Renal pelvis (tissue), 4 donors: ENCODE data around the gene HOXA4. TPM values are rescaled to one million over a fixed set of nuclear protein-coding genes. Genes with fewer than 3 reads are reported as not detected.
A peak's percentile ranks its signal among the peaks of the same experiment; 100 is the strongest.

Source experiments
- DNase-seq: peaks from one replicate; pipeline ENCODE4 v3.0.0-alpha.2; 2013
- polyA plus RNA-seq, 3 donors: library from polyadenylated mRNA; unstranded; fragments of 120-200 nt; gene quantifications; one replicate each; pipeline ENCODE4 v1.2.1, GENCODE V29; 2013; ENCODE audit not compliant: insufficient read length in 3 of 3

HOXA4 gene
- polyA plus RNA-seq, 3 donors = 19.5 to 25.0 (median 21.4) TPM

DNA sequence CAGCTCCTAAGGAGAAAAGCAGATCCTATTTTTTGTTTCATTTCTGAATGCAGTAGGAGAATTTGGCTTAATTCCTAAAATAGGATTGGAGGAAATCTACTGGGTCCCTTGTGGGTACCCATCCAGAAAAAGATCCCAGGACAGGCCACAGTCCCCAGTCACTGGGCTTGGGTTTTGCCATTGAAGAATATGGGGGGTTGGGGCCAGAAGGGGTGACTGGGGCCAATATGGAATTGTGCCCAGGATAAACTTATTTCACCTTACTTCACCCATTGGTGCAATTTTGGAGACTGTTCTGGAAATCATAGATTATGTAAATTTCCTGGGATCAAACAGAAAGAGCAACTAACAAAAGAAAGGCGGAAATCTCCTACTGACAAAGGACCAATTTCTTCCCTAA, 7.9 kb upstream of the HOXA4 start:
- DNase-seq = no peak

DNA sequence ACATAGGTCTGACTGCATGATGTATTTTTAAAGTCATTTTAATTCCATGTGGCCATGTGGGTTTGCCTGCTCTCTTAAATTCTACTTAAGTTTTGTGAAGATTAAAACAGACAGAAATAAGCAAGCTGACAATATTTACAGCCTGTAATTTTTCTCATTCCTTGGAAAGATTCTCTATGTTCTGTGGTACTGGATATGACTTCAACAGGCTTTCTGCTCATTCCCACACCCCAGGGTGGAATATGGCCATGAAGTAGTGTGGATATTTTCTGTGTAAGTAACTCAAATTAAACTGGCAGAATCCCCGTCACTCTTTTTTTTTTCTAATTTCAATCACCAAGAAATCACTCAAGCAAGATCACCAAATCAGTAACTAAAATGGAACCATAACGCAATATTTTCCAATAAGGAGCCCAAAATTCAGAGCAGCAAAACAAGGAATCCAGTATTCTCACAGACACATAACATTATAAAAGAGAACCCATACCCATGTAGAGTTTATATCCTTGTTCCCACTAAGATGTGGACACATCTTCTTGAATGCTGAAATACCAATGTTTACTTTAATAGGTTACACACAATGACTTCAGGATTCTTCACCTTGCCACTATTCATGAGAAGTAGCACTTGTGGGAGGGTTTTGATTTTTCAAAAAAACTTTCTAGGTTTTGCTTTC, 7.2 kb upstream of the HOXA4 start:
- DNase-seq = no peak

DNA sequence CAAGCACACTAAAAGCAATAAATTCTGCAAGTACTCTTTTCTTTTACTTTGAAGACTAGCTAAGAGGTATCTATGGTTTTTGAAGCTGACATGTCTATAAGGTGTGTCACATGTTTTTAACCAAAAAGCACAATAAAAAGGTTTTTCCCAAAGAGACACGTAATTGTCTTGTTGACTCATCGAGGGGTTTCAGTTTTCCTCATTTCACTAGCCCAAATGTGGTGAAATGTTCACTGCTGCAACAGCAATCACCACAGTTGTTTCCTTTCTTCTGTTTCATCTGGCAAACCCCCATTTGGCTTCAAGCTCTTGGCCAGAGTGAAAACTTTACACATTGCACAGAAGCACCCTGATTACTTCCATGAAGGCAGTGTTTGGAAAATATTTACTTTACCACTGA, 3.8 kb upstream of the HOXA4 start:
- DNase-seq = no peak

DNA sequence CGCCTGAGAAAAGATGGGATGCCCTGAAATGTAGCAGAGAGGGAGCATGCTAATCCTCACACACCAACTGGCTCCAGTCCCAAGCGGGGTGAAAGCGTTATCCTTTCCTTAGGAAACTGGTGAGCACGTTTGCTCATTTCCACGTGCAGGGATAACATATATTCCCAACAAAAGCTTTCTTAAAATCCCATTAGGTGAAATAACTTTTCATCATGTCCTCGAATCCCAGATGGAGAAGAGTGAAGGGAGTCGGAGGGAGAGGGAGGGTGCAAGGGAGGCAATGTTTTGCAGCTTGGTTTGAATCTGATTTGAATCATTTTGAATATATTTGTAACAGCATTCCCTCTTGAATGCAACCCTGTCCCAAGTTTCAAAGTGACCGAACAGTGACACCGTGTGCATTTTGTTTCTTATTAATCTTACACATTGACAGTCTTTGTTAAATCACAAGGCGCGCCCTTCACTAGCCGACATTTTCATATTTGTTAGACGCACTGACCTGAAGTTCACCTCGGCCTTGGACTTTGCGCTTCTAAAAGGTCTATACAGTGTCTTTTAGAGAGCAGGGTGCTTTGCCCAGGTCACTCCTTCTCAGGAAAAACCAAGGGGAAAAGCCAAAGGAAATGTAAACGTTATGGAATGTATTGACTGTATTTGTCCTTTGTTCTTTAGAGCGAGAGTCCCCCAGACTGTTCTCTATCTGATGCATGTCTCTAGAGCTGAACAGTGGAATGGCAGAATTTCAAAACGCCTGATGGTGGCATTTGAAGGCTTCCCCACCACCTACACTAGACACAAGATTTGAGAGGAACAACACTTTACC, 3.1 kb upstream of the HOXA4 start:
- no peak for DNase-seq

DNA sequence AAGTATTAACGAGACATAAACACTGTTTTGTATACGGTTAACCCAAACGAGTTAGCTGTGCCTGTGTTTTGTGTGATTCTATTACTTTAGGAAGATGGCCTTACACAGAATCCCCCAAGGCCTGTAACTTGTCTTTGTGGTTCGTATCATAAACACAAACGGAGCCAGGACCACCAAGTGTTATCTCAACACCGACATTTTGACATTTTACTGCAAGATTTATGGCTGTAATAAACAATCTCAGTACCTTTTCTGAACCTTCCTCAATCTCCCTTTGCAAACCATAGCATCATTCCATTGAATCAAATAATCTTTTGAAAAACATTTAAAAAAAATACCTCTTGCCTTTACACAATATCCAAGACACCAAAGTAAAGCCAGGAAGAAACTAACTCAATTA, 2.4 kb upstream of the HOXA4 start:
- DNase-seq = no peak

DNA sequence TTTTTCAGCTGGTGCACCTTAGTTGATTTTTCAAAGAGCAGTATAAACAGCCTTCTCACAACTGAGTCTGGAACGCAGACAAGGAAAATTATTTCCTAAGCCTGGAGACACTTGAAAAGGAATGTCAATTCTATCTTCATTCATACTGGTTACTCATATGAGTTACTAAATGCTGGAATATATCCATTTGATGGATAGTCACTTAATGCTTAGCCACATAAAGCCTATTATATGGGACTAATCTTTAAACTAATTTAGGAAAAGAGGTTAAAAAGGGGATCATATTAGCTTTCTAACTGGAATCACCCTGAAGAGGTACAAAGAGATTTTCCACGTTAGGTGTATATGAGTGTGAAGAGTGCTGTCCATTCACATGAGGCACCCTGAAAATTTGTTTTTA, 1.7 kb upstream of the HOXA4 start:
- no peak for DNase-seq

DNA sequence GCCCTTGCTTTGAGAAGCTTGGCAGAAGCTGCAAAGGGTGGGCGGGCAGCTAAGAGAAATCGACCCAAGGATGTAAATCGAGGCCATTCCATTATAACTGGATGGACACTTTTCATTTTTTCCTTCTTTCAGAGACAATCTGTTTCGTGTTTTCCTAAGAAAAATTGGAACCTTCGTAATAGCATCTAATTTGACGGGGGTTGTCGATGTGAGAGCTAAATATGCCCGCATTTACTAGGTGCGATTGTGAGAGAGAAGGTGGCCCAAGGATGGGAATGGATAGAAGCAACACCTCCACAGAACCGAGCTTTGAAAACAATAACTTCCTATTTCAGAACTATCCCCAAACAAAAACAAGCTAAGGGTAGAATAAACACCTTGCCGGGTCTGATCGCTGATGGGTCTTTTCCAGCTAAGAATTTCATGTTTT, 848 bp upstream of the HOXA4 start:
- no peak for DNase-seq

DNA sequence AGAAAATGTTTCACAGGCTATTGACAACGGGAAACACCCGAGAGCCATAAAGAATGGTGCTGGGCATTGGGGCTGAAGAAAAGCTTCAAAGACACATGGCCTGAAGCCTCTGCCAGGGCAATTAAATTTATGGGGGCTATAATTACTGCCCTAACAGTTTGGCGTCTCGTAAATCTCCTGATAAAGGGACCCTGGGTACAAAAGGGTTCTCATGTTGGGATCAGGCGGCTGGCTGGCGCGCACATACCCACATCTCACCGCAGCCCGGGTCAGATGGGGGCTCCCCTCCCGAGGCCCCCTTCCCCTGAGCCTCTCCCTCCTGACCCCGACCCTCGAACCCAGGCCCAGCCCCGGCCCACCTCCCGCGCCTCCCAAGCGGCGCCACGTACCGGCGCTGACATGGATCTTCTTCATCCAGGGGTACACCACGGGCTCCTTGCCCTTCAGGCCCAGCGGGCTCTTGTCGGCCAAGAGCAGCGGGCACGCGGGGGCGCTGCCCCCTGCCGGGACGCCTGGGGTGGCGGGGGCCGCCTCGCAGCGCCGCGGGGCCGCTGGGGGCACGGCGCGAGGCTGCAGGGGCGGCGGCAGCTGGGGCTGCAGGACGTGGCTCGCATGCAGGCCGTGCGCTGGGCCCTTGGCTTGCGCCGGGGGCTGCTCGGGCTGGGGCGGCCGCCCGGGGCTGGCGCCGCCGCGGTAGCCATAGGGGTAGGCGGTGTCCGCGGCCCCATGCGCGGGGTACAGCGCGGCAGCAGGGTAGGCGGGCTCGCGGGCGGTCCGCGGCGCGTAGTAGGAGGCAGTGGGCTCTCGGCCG, 623 bp downstream of the HOXA4 start:
- peak; percentile 89 for DNase-seq

DNA sequence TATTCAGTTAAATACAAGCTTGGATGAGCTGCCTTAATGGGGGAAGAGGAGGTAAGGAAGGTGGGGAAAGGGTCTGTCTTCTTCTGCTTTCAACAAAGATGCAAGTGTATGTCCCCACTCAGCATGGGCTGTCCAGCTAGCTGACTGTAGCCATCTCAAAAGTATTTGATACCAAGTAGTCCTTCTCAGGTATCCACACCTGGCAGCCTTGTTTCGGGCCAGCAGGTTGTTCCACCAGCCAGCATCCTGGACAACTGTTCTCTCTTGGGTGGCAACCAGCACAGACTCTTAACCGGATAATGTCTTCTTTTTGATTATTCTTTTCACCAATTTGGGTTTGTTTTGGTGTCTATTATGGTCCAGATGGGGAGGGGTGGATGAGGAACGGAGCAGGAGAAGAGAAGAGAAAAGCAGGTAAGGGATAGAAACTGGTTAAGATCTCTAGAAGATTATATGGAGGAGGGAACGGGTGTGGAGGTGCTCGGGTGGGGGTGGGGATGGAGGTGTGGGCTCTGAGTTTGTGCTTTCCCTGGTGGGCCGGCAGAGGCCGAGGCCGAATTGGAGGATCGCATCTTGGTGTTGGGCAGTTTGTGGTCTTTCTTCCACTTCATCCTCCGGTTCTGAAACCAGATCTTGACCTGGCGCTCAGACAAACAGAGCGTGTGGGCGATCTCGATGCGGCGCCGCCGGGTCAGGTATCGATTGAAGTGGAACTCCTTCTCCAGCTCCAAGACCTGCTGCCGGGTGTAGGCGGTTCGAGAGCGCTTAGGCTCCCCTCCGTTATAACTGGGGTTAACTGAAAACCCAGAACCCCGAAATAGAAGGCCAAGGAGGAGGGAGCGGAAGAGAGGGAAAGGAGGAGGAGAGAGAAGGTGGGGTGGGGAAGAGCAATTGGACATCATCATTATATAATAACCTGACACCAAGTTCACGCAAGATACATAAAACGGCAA, 1.5 kb downstream of the HOXA4 start:
- DNase-seq = no peak

DNA sequence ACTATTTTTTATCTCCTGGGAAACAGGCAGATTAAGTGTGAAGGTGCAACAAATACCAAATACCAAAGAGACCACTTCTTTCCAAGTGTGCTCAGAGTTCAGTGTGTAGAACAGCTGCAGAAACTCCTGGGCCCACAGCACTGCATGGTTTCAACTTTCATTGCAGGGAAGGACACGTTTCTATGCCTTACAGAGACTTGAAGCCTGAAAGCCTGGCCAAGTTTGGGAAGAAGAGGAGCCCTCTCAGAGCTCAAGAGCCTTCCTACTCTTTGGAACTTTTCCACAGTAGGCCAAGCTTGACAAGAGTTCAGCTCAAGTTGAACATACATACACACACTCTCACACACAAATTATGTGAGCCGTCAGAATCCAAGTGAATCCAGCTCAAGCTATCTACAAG, 2.5 kb downstream of the HOXA4 start:
- DNase-seq = peak; percentile 85

DNA sequence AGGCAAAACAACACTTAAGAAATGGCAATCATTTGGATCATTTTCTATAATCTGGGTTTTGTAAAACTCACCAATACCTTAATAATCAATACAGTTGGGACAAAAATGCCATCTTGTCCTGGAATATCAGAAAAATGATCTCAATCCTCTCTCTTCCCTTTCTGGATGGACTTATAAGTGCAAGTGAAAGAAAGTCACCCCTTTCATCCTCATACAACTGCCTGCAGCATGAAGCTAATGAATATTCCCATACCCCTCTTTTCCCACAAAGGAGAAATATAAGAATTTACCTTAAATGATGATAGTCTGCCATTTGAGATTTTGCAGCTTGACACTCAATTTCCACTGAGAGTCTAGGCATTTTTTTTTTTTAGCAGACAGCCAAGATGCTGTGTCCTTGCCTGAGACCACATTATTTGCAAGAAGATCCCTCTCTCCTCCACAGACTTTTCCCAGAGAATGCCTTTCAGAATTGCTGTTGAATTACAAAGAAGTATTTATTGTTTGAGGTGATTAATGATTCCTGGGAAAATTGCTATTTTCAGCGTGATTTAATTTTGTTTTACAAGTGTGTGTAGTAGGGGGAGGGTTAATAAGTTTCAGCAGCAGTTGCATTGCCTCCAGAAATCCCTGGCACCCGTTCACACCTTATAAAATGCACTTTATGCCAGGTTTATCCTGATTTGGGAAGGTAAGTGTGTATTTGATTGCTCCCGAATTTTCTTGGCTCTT, 3.8 kb downstream of the HOXA4 start:
- DNase-seq = no peak

DNA sequence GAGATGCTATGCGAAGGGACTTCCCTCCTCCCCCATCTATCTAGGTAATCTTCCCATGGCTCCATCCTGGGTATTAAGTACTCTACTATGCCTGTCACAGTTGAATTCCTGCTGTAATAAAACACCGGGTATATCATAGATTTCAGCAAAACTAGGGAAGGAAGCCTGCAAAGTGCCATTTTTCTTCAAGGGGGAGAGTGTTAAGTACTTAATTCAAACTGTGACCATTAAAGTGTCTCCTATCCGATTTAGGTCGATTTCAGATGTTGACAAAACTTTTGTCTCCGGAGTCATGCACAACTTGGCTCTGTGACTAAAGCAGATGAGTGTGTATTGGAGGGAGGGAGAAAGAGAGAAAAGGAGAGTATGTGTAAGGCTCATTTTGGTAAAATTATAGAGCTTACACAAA, 4.6 kb downstream of the HOXA4 start:
- DNase-seq = peak; percentile 86

DNA sequence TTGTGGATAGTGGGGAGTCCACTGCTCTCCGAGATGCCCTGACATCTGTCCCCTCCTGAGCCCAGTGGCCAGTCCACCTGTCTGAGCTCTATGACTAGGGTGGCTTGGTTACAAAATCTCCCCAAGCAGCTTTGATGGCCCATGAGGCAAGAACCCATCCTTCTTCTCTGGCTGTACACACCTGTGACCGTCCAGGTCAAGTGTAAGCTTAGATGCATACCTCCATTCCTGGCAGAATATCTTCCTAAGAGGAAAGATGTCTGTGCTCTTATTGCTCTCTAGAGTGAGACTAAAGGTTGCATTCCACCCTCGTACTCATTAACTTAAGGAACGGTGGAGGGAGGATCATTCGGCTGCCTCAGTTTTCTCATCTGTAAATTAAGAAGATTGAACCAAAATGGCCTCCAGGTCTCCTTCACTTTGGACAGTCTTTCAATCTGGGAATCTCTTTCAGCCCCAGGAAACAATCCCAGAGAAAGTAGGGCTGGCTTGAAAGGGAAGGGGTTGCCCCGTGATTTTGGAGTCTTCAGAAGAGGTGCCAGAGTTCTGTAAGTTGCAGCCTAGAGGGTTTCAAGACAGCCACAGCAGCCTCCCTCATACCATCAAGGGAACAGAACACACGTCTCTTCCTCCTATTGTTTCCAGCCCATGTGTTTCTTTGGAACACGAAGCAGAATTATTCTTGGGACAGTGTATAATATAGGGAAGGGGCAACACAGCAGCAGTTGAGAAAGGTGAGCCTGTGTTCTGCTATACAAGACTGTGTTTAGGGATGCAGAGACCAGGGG, 5.5 kb downstream of the HOXA4 start:
- no peak for DNase-seq

DNA sequence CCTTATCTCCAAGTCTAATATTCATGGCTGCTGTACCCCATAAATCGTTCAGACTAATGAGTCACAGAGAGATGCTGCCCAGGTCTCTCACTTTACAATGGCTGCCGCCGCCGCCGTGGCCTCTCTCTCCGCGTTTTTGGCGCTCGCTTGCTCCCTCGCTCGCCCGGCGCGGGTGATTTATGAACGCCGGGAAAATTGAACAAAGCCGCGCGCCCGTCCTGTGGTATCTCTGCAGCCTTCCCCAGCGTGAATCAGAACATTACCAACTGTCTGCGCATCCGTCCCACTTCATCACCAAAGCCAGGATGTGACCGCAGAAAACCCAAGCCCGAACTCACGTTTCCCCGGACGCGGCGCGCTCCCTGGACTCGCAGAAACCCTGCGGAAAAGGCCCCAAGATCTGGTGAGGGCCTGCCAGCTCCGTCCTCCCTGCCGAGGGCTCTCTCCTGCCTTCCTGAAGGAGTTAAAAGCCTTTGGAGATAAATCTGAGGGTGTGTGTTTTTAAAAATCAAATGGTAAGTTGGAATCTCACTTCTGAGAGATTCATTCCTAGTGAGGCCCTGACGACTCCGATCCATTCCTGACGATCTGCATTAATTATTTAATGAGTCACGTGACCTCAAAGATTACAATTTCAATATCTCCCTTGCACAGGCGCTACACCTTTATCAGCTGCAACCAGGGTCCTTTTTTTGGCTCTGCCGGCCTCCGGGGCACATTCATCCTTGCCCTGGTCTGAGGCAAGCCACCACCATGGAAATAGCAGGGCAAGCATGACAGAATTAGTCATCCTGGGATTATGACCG, 6.3 kb downstream of the HOXA4 start:
- DNase-seq = no peak

DNA sequence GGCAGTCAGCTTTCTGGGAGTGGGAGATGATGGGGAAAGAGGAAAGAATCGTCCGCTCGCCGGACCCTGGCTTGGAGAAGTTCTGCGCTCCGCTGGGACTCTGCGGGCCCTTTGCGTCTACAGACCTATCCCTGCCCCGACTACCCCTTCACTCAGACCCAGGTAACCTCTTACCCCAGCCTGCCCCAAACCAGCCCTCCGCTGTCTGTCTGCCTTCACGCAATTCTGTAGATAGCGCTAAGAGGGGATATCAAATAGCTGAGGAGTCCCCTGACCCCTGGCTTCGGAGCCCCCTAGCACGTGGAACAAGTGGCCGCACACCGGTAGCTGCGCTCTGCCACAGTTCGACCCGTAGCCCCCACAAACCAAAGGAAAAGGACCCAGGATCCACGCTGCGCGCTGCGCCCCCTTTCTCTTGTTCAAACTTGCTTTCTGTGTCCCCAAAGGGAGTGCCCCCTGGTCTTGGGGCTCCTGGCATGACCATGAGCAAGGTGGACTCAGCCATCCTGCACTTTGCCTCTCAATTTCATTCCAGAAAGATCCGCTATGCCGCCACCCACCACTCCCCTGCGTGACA, 7.0 kb downstream of the HOXA4 start:
- DNase-seq = no peak

DNA sequence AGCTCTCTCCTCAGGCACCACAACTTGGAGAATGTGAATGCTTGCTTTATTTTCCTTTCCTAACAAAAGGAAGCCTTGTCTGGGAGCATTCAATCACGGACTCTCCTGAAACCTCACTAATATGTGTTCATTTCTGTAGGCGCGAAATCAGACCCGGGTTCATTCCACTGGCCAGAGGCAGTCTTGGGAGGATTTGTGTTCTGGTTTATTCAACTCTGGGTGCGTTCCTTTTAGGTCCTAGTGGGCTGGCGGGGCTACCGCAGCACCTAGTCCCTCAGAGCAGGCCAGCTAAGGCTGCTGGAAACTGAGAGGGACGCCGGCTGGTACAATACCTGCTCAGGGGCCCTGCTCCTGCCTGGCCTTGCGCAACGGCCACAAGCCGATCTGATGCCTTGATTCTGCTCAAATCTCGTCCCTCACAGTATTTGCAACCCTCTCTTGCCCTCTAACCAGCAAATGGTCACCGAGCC, 7.5 kb downstream of the HOXA4 start:
- no peak for DNase-seq

DNA sequence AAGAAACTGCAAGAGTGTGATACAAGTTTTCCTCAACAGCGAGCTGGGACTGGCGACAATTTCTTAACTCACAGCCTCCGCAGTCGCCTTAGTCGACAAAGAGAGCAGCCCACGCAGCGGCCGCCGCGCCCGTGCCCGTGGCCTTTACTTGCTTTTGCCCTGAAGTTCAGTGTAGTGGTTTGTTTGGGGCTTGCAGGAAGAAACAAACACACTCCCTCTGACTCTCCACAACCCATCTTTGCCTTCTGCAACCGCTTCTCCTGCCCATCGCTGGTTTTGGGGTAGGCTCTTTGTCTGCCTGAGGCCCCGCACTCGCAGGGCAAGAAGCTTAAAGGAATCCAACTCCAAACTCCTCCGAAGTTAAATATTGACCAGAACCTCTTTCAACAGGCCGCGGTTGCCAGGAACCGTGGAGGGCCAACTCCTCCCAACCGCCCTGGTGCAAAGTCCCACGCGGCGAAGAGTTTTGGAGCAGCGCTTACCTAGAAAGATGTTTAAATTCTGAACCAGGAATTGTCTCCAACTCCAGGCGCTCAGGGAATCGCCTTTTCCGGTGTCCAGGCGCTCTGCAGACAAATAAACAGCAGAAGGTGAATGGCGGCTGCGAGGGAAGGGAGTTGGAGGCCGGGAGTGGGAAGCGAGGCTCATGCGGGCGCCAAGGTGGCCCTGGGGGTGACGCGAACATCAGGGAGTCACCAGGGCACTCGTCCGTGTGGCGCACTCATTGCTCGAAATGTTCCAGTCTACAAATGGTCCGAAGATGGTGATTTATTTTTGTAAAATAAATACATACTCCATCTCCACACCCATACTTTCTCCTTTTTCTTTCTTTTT, 8.3 kb downstream of the HOXA4 start:
- DNase-seq = no peak

DNA sequence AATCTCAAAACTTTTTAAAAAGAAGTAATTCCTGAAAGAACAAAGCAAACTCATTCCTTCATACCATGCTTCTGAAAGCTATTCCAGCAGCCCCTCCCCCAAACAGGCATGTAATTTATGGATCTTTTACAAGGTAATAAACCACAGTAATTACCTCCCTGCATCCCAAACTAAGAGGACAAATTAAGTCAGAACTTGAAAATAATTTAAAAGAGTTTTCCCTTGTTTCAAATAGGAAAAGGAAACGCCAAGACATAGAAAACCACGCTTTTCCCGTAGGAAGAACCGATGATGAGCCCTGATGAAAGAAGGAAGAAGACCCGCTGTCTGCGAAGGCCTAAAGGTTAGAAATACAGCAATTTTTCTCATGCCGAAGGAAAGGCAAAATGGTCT, 8.9 kb downstream of the HOXA4 start:
- no peak for DNase-seq
